ENCODE results near the gene FAM193A.

DNA sequence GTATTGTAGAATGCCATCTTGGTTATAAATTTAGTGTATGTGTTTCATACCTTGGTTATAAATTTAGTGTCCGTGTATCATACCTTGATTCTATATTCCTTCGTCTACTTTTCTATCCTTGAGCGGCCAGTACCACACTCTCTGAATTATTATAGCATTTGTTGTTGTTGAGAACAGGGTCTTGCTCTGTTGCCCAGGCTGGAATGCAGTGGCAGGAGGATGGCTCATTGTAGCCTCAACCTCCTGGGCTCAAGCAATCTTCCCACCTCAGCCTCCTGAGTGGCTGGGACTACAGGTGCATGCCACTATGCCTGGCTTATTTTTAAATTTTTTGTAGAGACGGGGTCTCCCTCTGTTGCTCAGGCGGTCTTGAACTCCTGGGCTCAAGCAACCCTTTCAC is 50.1 kb downstream of the FAM193A start:
- TF ChIP-seq, protein P1, sequence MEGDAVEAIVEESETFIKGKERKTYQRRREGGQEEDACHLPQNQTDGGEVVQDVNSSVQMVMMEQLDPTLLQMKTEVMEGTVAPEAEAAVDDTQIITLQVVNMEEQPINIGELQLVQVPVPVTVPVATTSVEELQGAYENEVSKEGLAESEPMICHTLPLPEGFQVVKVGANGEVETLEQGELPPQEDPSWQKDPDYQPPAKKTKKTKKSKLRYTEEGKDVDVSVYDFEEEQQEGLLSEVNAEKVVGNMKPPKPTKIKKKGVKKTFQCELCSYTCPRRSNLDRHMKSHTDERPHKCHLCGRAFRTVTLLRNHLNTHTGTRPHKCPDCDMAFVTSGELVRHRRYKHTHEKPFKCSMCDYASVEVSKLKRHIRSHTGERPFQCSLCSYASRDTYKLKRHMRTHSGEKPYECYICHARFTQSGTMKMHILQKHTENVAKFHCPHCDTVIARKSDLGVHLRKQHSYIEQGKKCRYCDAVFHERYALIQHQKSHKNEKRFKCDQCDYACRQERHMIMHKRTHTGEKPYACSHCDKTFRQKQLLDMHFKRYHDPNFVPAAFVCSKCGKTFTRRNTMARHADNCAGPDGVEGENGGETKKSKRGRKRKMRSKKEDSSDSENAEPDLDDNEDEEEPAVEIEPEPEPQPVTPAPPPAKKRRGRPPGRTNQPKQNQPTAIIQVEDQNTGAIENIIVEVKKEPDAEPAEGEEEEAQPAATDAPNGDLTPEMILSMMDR (IDR thresholded peaks at IDR 0.05), result no peak
- TF ChIP-seq EZH2 (IDR thresholded peaks at IDR 0.05; ENCODE audit: borderline replicate concordance, insufficient read depth, low read depth, low read length, poor library complexity, severe bottlenecking), result no peak

All from B cell (primary cell).